SK-N-MC (cell line): ENCODE data around the gene DONSON.

Experiments used
- EZH2 ChIP-seq: fragments of 200-600 bp; sonication (generic); IDR thresholded peaks from one replicate; pipeline ENCODE4 v1.6.1; 2017; ENCODE audit warnings: antibody characterized with exemption
- FOXP2 ChIP-seq: optimal IDR thresholded peaks from 2 replicates; pipeline ENCODE3; 2011; ENCODE audit warnings: mild to moderate bottlenecking, moderate library complexity; ENCODE audit not compliant: insufficient read depth; ENCODE audit errors: extremely low read length, control extremely low read depth
- POLR2AphosphoS5 ChIP-seq: IDR thresholded peaks from 2 replicates; pipeline ENCODE4 v1.6.1; 2012; ENCODE audit warnings: mild to moderate bottlenecking, low read depth, low read length, borderline replicate concordance

GRCh38 chr21:33549848-33550771 is 38.4 kb downstream of the DONSON start:
- no peak for TF ChIP-seq EZH2
- no peak for TF ChIP-seq POLR2AphosphoS5
- TF ChIP-seq FOXP2, result no peak
